Gastroesophageal sphincter (tissue), 3 donors: Measurements from ENCODE around the gene C1RL.

Experiments used
- EP300 ChIP-seq: sonication (generic); formaldehyde crosslinking; IDR thresholded peaks from one replicate; pipeline ENCODE4 v1.6.1; 2017; ENCODE audit warnings: antibody characterized with exemption, mild to moderate bottlenecking
- POLR2A ChIP-seq, 2 donors: fragments of 450-650 bp; IDR thresholded peaks; one replicate each; pipeline ENCODE4 v1.6.1; 2017; ENCODE audit warnings: antibody characterized with exemption in 2 of 2, mild to moderate bottlenecking in 2 of 2, moderate library complexity in 1 of 2
- POLR2AphosphoS5 ChIP-seq: sonication (generic); formaldehyde crosslinking; IDR thresholded peaks from one replicate; pipeline ENCODE4 v1.6.1; 2017; ENCODE audit warnings: antibody characterized with exemption
- TF ChIP-seq, protein P1 (sequence below), 4 experiments: fragments of 200-600 bp in 2 of 4; fragments of 450-650 bp in 2 of 4; sonication (generic) in 1 of 4; IDR thresholded peaks; one replicate each; pipeline ENCODE4 v1.5.1; 2017 to 2019; ENCODE audit warnings: antibody characterized with exemption in 4 of 4, mild to moderate bottlenecking in 2 of 4, moderate library complexity in 2 of 4

GRCh38 chr12:7107636-7108002 lies 1.4 kb downstream of the C1RL start:
- TF ChIP-seq, protein P1, sequence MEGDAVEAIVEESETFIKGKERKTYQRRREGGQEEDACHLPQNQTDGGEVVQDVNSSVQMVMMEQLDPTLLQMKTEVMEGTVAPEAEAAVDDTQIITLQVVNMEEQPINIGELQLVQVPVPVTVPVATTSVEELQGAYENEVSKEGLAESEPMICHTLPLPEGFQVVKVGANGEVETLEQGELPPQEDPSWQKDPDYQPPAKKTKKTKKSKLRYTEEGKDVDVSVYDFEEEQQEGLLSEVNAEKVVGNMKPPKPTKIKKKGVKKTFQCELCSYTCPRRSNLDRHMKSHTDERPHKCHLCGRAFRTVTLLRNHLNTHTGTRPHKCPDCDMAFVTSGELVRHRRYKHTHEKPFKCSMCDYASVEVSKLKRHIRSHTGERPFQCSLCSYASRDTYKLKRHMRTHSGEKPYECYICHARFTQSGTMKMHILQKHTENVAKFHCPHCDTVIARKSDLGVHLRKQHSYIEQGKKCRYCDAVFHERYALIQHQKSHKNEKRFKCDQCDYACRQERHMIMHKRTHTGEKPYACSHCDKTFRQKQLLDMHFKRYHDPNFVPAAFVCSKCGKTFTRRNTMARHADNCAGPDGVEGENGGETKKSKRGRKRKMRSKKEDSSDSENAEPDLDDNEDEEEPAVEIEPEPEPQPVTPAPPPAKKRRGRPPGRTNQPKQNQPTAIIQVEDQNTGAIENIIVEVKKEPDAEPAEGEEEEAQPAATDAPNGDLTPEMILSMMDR (IDR thresholded peaks at IDR 0.05), result no peak
- TF ChIP-seq POLR2AphosphoS5 (peak; percentile 4), POLR2A (IDR thresholded peaks at IDR 0.05) (no peak), EP300 (no peak)
